Aorta (tissue), 5 donors: ENCODE results near the gene P3H2. TPM values are rescaled to one million over a fixed set of nuclear protein-coding genes. Genes with fewer than 3 reads are reported as not detected.
"Not testable (repeated sequence)": the region's sequence is repeated elsewhere in the genome, so short reads cannot be mapped to it uniquely, and the experiment has no call there.

Source experiments
- ATAC-seq: fragments of 200-7000 bp; cut with Tn5 transposase; one replicate; pipeline ENCODE4 v1.9.1; 2022; ENCODE audit warnings: moderate library complexity; ENCODE audit not compliant: low FRiP score
- DNase-seq, 2 donors: peaks; one replicate each; pipeline ENCODE4 v3.0.0-alpha.2; 2020
- H3K27ac ChIP-seq, 2 donors: one replicate each; pipeline ENCODE4 v1.5.1; 2013; ENCODE audit warnings: low read length in 2 of 2, mild to moderate bottlenecking in 2 of 2, moderate library complexity in 2 of 2, control low read depth in 1 of 2, inconsistent platforms in 1 of 2, low read depth in 1 of 2
- H3K27me3 ChIP-seq, 2 donors: one replicate each; pipeline ENCODE4 v1.6.1; 2013; ENCODE audit warnings: control low read depth in 1 of 2, low read length in 1 of 2, mild to moderate bottlenecking in 1 of 2, moderate library complexity in 1 of 2; ENCODE audit not compliant: insufficient read depth in 2 of 2, control insufficient read depth in 1 of 2
- H3K36me3 ChIP-seq, 2 donors: one replicate each; pipeline ENCODE4 v1.6.1; 2013; ENCODE audit warnings: control low read depth in 1 of 2, low read length in 1 of 2, mild to moderate bottlenecking in 1 of 2; ENCODE audit not compliant: insufficient read depth in 2 of 2, control insufficient read depth in 1 of 2
- H3K4me1 ChIP-seq, 2 donors: one replicate each; pipeline ENCODE4 v1.6.1; 2013; ENCODE audit warnings: low read length in 2 of 2, control low read depth in 1 of 2, mild to moderate bottlenecking in 1 of 2, moderate library complexity in 1 of 2; ENCODE audit not compliant: insufficient read depth in 2 of 2, control insufficient read depth in 1 of 2
- H3K4me3 ChIP-seq, 2 donors: one replicate each; pipeline ENCODE4 v1.5.1; 2013; ENCODE audit warnings: low read length in 2 of 2, control low read depth in 1 of 2, mild to moderate bottlenecking in 1 of 2
- H3K9me3 ChIP-seq: one replicate; pipeline ENCODE4 v1.6.1; 2013; ENCODE audit warnings: mild to moderate bottlenecking, low read length; ENCODE audit not compliant: control insufficient read depth
- WGBS, 2 donors: extraction: QIAGEN DNeasy Blood & Tissue Kit; methylation state at CpG; one replicate each; pipeline ENCODE4 v1.1.7; 2013; 5-methylcytosine and 5-hydroxymethylcytosine counted together
- intact Hi-C, 2 donors: fragments of 100-400 bp; cut with DNase I; formaldehyde crosslinking; loops; one replicate each; pipeline versions ENCODE4 v1.14.2 to v1.15.0; 2022
- polyA plus RNA-seq, 2 donors: library from polyadenylated mRNA; stranded (reverse); fragments of 200-250 nt; gene quantifications; one replicate each; pipeline ENCODE4 v1.2.3, GENCODE V29; 2013
- total RNA-seq, 2 donors: library from RNA; stranded (reverse); fragmentation: NEBNext Ultra II Directional; extraction: Animal tissue kit (Norgen Biotek cat#: 25700); gene quantifications; one replicate each; pipeline ENCODE4 v1.2.1, GENCODE V29; 2021
- donor health status: healthy with polysubstance abuse.
- donor health status: Bipolar disorder and iron deficiency.
- donor health status: DM: no; HTN: no; CAD: no.
- donor health status: DM: no; HTN: no; CAD: no.
- donor health status: DM: yes; HTN: yes; CAD: no.

P3H2 gene
- total and polyA plus RNA-seq, 4 donors: 6.1 to 25.8 (median 15.7) TPM

- no peak for DNase-seq
- H3K27me3 ChIP-seq: no peaks in the 10 kb centered on the region
- H3K4me1 ChIP-seq: no peaks in the 10 kb centered on the region
- intact Hi-C loops: no loop called here
- ATAC-seq: no peak
- H3K36me3 ChIP-seq: no peaks in the 10 kb centered on the region
- H3K4me3 ChIP-seq: no peak overlapping the region
- no peak overlapping the region for H3K27ac ChIP-seq
- no peaks in the 10 kb centered on the region for H3K9me3 ChIP-seq
- WGBS, 2 donors: 90 to 91% methylated on average over 5 of the region's 5 CpGs
Observed at GRCh38 chr3:190159902-190160435, 39.3 kb upstream of the P3H2 start.

GRCh38 chr3:190158261-190158660 lies 37.6 kb upstream of the P3H2 start:
- no peaks in the 10 kb centered on the region for H3K9me3 ChIP-seq
- no peaks in the 10 kb centered on the region for H3K36me3 ChIP-seq
- H3K27ac ChIP-seq: no peak overlapping the region
- H3K27me3 ChIP-seq: no peaks in the 10 kb centered on the region
- DNase-seq (no peak), ATAC-seq (no peak)
- WGBS, 2 donors: 32 to 62% methylated on average over 2 of the region's 2 CpGs
- H3K4me1 ChIP-seq: no peaks in the 10 kb centered on the region
- no peak overlapping the region for H3K4me3 ChIP-seq
- intact Hi-C loops: no loop called here

DNA sequence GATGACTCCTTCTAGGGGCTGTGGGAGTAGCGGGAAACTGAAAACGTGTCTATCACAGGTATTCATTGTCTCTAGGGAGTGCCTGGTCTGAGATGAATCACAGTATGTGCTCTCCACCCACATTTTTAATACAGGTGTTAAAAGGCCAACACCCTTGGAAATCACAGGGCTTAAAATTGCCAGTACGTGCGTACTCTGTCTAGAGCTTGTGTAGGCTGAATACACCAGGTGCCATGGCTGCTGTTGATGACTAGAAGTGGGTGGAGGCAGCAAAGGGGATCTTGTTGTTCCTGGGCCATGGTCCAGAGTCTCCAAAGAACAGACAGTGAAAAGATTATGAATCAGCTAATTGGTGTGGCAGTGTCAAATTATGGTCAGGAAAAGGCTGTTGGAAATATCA lies 35.1 kb upstream of the P3H2 start:
- Histone ChIP-seq H3K4me1 (peaks cover 0 to 2% of the 10 kb centered on the region in 2 donors), H3K36me3 (no peaks in the 10 kb centered on the region), H3K27ac (no peak overlapping the region), H3K4me3 (no peak overlapping the region), H3K9me3 (no peaks in the 10 kb centered on the region), H3K27me3 (no peaks in the 10 kb centered on the region)
- ATAC-seq (no peak), DNase-seq (no peak)
- WGBS, 2 donors: 46 to 69% methylated on average over 4 of the region's 4 CpGs
- intact Hi-C loops: no loop called here

DNA sequence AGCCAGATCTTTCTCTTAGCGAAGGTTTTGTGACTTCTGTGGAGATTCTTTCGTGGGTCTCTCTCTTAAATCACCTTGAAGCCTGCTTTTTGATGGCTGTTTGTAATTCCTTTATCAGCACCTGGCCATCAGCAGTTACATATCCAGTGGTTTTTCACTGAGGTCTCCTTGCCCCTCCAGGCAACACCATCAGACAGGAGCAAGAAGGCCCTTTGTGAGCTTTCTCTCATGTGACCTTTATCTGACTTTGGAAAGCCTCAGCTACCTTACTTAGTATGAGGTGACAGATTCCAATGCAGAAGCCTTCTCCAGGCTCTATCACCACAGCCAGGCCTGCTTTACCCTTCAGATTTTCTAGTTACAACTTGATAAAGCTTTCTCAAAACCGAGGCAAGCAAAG lies 30.0 kb upstream of the P3H2 start:
- Histone ChIP-seq H3K36me3 (no peaks in the 10 kb centered on the region), H3K9me3 (no peaks in the 10 kb centered on the region), H3K27me3 (no peaks in the 10 kb centered on the region), H3K4me1 (peaks cover 0 to 2% of the 10 kb centered on the region in 2 donors), H3K27ac (no peak overlapping the region), H3K4me3 (no peak overlapping the region)
- intact Hi-C loops: no loop called here
- DNase-seq (no peak), ATAC-seq (no peak)
- 88 to 91% methylated on average over 3 of the region's 3 CpGs for WGBS, 2 donors

GRCh38 chr3:190149830-190150619 lies 29.3 kb upstream of the P3H2 start:
- 93 to 95% methylated on average over 6 of the region's 6 CpGs for WGBS, 2 donors
- H3K27me3 ChIP-seq: not testable (repeated sequence)

GRCh38 chr3:190144793-190145192 lies 24.1 kb upstream of the P3H2 start:
- H3K4me1 ChIP-seq, H3K27me3 ChIP-seq, DNase-seq, H3K4me3 ChIP-seq, ATAC-seq, intact Hi-C loops, H3K27ac ChIP-seq, H3K36me3 ChIP-seq, H3K9me3 ChIP-seq: not testable (repeated sequence)
- WGBS, 2 donors: 79 to 86% methylated on average over 7 of the region's 7 CpGs

More at GRCh38 chr3:190149830-190150619, 29.3 kb upstream of the P3H2 start:
- intact Hi-C loops, H3K4me3 ChIP-seq, H3K4me1 ChIP-seq, ATAC-seq, DNase-seq, H3K9me3 ChIP-seq, H3K27ac ChIP-seq, H3K36me3 ChIP-seq: not testable (repeated sequence)

- no peaks in the 10 kb centered on the region for H3K9me3 ChIP-seq
- 93 to 97% methylated on average over 3 of the region's 3 CpGs for WGBS, 2 donors
- no peaks in the 10 kb centered on the region for H3K4me1 ChIP-seq
- intact Hi-C loops: no loop called here
- no peak for ATAC-seq
- H3K4me3 ChIP-seq: no peak overlapping the region
- H3K36me3 ChIP-seq: no peaks in the 10 kb centered on the region
- H3K27ac ChIP-seq: no peak overlapping the region
- DNase-seq: no peak
- H3K27me3 ChIP-seq: no peaks in the 10 kb centered on the region
Observed at GRCh38 chr3:190142041-190142440, 21.3 kb upstream of the P3H2 start.

DNA sequence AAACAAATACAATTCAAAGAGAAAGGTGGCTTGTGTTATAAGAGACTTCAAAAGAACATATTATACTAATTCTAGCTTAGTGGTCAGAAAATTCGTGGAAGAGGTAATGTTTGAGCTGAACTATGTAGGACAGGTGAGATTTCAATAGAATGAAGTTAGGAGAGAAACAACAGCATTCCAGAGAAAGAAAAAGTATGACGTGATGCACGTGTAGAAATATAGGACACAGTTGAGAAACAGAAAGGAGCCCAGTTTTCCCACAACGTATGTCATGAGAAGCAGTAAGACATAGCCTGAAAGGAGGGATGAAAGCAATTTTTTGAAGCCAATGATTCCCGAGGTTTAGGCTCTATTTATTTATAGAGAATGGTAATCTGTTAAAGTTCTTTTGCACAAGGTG lies 18.7 kb upstream of the P3H2 start:
- Histone ChIP-seq H3K4me3 (no peak overlapping the region), H3K27me3 (no peaks in the 10 kb centered on the region), H3K9me3 (no peaks in the 10 kb centered on the region), H3K27ac (no peak overlapping the region), H3K4me1 (no peaks in the 10 kb centered on the region), H3K36me3 (no peaks in the 10 kb centered on the region)
- 54 to 57% methylated on average over 5 of the region's 5 CpGs for WGBS, 2 donors
- no peak for ATAC-seq
- no peak for DNase-seq
- intact Hi-C loops: no loop called here

DNA sequence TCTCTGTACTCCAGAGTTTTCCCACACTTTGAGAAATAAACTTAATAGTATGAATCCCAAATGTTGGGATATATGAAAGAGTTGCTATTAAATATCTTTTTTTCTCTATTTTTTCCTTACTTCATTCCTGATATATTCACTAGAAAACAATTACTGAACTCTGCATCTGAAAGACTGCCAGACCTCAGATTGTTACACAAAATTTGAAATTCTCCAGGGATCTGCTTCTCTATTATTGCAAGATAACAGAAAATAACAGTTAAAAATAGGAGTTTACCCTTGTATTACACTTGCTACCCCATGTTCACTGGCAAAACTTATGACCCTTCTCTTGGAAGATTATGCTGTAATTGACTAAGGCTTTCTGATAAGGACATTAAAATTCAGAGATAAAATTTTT lies 11.7 kb upstream of the P3H2 start:
- Histone ChIP-seq H3K9me3 (no peaks in the 10 kb centered on the region), H3K27ac (no peak overlapping the region), H3K4me3 (no peak overlapping the region), H3K36me3 (no peaks in the 10 kb centered on the region), H3K27me3 (no peaks in the 10 kb centered on the region), H3K4me1 (peaks cover 0 to 8% of the 10 kb centered on the region in 2 donors)
- no peak for DNase-seq
- intact Hi-C loops: no loop called here
- no peak for ATAC-seq
